NCI-H1092 treated with DMSO at 0.1 percent for 48 hours (cell line): ENCODE measurements around the gene MOB3B.

ENCODE experiments used
- DNase-seq: peaks from one replicate; lab custom pipeline; 2025; lab: John Stamatoyannopoulos, UW

Gene MOB3B

GRCh38 chr9:27338527-27338903 is 191.1 kb downstream of the MOB3B start:
- DNase-seq, result no peak

- no peak for DNase-seq
Observed at GRCh38 chr9:27337833-27338526, 191.6 kb downstream of the MOB3B start.

- DNase-seq, result no peak
Observed at GRCh38 chr9:27337236-27337635, 192.4 kb downstream of the MOB3B start.

DNA sequence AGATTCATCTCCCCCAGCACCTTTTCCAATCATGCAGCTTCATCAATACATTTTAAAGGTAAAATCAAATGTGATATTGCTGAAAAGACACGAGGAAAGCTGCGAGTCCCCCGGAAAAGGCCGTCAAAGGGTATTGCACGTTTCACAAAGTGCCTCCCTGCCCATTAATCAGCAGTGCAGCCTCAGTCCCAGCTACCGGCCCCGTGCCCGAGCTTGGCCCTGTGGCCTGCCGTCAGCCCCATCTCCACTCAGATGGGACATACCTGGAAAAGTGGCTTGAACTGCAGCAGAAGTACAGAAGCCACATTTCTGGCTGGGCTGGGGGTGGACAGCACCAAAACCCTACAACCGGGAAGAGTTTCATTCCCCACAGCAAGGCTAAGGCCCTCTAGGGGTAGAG is 192.8 kb downstream of the MOB3B start:
- no peak for DNase-seq

GRCh38 chr9:27336126-27336525 is 193.5 kb downstream of the MOB3B start:
- DNase-seq, result no peak

DNA sequence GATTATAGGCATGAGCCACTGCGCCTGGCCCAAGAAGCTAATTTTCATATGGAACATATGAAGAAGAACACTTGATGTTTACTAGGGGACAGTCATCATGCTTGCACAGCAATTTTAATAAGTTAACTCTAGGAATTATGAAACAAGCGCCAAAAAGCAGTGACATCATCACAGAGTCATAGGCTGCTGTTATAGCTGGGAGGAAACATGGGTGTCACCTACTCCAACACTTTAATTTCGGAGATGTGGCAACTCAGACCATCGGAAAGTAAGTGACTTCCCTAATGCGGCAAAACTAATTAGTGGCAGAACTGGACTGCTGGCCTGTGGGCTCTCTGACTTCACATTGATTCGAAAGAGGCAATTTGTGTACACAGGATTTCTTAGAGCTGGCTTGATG is 194.5 kb downstream of the MOB3B start:
- no peak for DNase-seq

GRCh38 chr9:27333241-27334052 is 196.2 kb downstream of the MOB3B start:
- peak; percentile 81 for DNase-seq

- no peak for DNase-seq
Observed at GRCh38 chr9:27331393-27331792, 198.2 kb downstream of the MOB3B start.

- no peak for DNase-seq
Observed at GRCh38 chr9:27329291-27329690, 200.3 kb downstream of the MOB3B start.

DNA sequence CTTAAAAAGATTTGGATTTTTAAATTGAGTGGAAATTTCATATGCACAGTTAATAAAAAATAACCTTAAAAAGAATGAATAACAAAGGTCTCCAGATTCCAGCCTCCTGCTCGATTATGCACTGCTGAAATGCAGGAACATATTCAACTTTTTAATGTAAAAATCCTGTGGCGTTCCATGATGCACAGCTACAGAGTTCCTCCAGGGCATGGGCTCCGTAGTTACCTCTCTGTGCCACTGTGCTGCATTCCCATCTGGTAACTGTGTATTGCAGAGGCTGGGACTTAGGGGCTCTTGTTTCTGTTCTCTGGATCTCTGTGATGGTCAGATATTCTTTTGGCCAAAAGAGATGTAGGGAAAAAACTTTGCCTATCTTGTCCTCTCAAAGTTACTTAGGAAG is 201.1 kb downstream of the MOB3B start:
- DNase-seq, result no peak

GRCh38 chr9:27311184-27311583 is 218.4 kb downstream of the MOB3B start:
- no peak for DNase-seq

GRCh38 chr9:27310582-27310981 is 219.0 kb downstream of the MOB3B start:
- DNase-seq, result no peak

DNA sequence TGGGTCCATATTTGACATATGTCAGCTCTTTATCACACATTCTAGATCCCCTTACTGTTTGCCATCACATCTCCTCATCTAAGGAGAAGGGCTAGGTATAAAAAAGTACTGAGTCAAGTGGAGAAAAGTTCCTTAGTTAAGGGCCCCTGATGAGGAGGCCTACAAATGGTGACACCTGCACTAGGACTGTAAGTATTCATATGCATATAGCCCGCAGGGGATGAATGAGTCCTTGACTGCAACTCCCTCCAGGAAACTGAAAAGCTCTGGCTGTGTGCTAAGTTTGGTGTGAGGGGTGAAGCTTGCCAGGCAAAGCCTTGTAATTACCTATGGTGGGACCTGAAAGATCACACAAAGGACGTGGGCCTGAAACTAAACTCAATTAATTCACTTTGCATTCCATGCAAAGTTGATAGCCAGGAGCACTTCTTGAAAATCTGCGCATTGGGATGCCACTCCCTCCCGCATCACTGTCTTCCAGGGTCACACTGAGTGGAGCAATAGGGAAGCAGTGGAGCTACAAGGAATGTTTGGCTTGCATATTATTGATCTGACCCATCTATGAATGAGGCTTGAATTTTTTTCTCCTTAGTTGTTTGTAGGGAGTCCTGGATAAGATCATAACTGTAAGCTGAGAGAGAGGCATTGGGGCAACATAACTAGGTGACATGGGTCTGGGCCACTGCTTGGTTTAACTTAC is 220.8 kb downstream of the MOB3B start:
- no peak for DNase-seq

DNA sequence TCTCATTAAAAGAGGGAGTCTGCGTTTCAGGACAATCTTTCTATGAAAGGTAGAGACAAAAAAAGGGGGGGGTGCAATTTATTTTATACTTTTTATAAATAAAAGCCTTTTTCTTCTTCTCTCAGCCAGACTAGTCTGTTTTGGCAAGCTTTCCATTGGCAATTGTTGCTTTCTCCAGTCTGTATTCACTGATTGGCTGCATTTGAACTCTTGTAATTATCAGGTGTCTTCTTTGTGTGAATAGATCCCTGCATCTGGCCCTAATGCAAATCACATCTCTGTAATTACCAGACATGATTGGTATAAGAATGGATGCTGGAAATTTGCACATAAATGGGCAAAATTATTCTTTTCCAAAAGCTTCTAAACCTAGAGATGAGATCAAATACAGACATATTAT is 225.1 kb downstream of the MOB3B start:
- DNase-seq, result peak; percentile 11

GRCh38 chr9:27303219-27303618 is 226.4 kb downstream of the MOB3B start:
- no peak for DNase-seq

GRCh38 chr9:27297050-27297449 is 232.6 kb downstream of the MOB3B start, which contains the start of gene EQTN:
EQTN (minus strand) TSS chr9:27297150; CDS start chr9:27297055, 95 bp downstream.
- no peak for DNase-seq

DNA sequence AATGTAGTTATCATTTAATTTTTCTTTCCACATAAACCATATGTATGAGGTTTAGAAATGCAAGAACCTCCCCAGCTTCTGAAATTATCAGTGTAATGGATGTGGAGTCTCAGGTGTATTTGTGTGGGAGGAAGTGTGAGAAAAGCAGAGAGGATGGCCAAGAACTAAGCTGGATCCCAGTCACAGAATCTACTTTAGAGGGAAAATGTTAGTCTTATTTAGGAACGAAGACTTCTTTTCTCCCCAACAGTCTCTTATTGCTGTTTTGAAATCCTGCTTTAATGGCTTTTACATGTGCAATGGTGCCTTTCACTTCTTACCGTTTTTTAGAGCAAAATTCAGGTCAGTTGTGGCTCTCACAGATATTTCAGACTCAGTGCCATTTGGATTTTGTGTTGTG is 235.6 kb downstream of the MOB3B start:
- no peak for DNase-seq

DNA sequence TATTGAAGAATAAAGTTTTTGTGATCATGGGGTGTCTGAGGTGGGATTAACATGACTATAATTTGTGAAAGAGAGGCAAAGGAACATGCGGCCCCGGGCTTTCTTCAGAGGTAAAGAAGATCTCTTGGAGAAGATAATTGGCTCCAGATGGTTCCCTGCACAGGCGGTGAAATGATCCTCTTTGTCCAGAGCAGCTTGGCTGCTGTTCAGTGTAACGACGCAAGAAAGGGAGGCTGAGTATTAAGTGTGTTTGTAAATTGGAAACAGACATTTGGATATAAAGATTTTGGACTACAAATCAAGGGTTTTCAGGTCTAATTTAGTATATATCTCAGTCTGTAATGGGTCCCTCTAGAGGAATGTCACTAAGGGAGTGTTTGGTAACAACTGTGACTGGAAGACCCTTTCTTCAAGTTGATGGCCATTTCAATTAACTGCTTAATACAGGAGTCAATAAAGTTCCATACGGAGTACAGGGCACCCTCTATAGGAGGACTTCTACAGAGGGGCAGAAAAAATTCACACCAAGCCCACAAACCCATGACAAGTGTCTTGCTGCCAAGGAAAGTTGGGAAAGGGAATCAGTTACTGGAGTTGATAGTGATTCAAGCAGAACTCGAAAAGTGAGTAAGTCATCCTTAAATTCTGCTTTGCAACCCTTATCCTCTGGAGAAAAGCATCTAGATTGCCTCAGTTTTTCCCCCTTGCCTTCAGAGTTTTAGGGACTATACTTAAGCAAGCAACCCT is 236.8 kb downstream of the MOB3B start:
- no peak for DNase-seq

- no peak for DNase-seq
Observed at GRCh38 chr9:27291292-27291691, 238.3 kb downstream of the MOB3B start.

GRCh38 chr9:27282269-27282668 is 247.3 kb downstream of the MOB3B start:
- DNase-seq, result no peak

GRCh38 chr9:27280860-27281259 is 248.8 kb downstream of the MOB3B start:
- DNase-seq, result no peak

GRCh38 chr9:27280249-27280648 is 249.4 kb downstream of the MOB3B start:
- no peak for DNase-seq
